Measurements from ENCODE around the gene CEP89. TPM values are rescaled to one million over a fixed set of nuclear protein-coding genes. Genes with fewer than 3 reads are reported as not detected.
"Not testable (repeated sequence)": the region's sequence is repeated elsewhere in the genome, so short reads cannot be mapped to it uniquely, and the experiment has no call there.

CEP89 gene
- total RNA-seq, 1 experiment from 2014 or later, result 21.1 TPM

DNA sequence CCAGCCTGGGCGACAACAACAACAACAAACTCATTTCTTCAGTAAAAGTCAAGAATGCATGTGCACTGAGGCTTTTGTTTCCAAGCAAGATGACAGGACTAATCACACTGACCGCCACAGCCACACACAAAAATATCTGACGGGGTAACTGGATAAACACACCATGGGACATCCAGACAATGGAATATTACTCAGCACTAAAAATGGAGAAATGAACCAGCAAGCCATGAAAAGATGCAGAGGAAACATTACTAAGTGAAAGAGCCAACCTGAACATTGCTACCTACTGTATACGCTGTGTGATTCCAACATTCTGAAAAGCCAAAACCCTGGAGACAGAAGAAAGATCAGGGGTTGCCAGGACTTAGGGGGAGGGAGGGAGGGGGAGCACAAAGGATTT is 37.0 kb upstream of the CEP89 start:
- ATAC-seq (no peak), DNase-seq (ENCODE audit: low spot score) (no peak)
- Mint-ChIP-seq H3K27ac (no peak overlapping the region), H3K4me1 (peaks cover 11% of the 10 kb centered on the region), H3K9me3 (no peaks in the 10 kb centered on the region), H3K4me3 (no peak overlapping the region), H3K36me3 (peaks cover 46% of the 10 kb centered on the region), H3K27me3 (ENCODE audit: low read depth) (no peaks in the 10 kb centered on the region)
- TF ChIP-seq SMAD4 (CRISPR knock-in tag; IDR thresholded peaks at IDR 0.05) (no peak), IRF2 (CRISPR knock-in tag; IDR thresholded peaks at IDR 0.05; ENCODE audit: borderline replicate concordance, low read depth) (no peak), ZNF423 (CRISPR knock-in tag; IDR thresholded peaks at IDR 0.05) (no peak), NFATC4 (CRISPR knock-in tag; IDR thresholded peaks at IDR 0.05) (no peak), SMAD3 (CRISPR knock-in tag; IDR thresholded peaks at IDR 0.05; ENCODE audit: borderline replicate concordance) (no peak)
- TF ChIP-seq, protein P1, sequence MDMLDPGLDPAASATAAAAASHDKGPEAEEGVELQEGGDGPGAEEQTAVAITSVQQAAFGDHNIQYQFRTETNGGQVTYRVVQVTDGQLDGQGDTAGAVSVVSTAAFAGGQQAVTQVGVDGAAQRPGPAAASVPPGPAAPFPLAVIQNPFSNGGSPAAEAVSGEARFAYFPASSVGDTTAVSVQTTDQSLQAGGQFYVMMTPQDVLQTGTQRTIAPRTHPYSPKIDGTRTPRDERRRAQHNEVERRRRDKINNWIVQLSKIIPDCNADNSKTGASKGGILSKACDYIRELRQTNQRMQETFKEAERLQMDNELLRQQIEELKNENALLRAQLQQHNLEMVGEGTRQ (CRISPR knock-in tag; IDR thresholded peaks at IDR 0.05), result no peak
- POLR2A ChIA-PET, result interaction anchor here (0.7 kb wide), 1 partner anchor 340 kb away, joined by 6 read pairs; no protein-coding TSS in a partner anchor
- CTCF ChIA-PET, result no interaction called here

DNA sequence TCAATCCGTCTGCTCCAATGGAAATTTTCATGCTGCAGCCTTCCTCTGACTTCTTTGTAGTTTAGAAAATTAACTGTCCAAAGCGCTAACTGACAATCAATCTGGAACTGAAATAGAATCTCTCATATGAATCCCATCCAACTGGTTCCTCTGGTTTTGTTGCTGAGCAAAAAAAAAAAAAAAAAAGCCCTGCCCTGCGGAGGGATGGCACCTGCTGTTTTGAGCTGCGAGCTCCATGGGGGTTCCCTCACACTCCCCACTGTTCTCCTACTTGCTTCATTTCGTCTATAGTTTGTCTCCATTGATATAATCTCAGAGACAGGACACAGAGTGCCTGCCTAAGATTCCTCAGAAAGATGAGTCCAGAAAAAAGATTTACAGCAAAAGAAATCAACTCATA is 33.7 kb upstream of the CEP89 start:
- H3K27ac Mint-ChIP-seq, result peak overlapping the region; percentile 57; the same call in 1 of the 2 replicates
- peaks cover 42% of the 10 kb centered on the region for H3K36me3 Mint-ChIP-seq
- ChIA-PET POLR2A (no interaction called here), CTCF (interaction anchor here (0.6 to 1.7 kb wide), 4 partner anchors 17 to 349 kb away, joined by 3 to 8 read pairs (median 3); no protein-coding TSS in a partner anchor)
- H3K27me3 Mint-ChIP-seq (ENCODE audit: low read depth), result no peaks in the 10 kb centered on the region
- no peaks in the 10 kb centered on the region for H3K9me3 Mint-ChIP-seq
- ATAC-seq (no peak), DNase-seq (ENCODE audit: low spot score) (no peak)
- H3K4me3 Mint-ChIP-seq, result peak overlapping the region; percentile 23
- peaks cover 11% of the 10 kb centered on the region for H3K4me1 Mint-ChIP-seq
- TF ChIP-seq ZNF396 (CRISPR knock-in tag; IDR thresholded peaks at IDR 0.05; ENCODE audit: borderline replicate concordance), result no peak

DNA sequence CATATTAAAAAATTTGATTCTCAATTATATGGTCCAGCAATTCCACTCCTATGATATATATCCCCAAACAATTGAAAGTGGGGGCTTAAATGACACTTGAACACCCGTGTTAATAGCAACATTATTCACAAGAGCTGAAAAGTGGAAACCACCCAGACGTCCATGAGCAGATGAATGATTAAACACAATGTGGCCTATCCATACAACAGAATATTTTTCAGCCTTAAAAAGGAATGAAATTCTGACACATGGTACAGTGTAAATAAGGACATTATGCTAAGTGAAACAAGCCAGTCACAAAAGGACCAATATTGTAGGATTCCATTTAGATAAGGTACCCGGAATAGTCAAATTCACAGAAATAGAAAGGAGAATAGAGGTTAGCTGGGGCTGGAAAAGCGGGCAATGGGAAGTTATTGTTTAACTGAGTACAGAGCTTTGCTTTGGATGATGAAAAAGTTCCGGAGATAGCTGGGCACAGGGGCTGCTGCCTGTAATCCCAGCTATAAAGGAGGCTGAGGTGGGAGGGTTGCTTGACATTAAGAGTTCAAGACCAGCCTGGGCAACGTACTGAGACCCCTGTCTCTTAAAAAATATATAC is 31.8 kb upstream of the CEP89 start:
- H3K9me3 Mint-ChIP-seq; H3K27me3 Mint-ChIP-seq (ENCODE audit: low read depth); H3K4me3 Mint-ChIP-seq; DNase-seq (ENCODE audit: low spot score); ATAC-seq; CTCF ChIA-PET; POLR2A ChIA-PET: not testable (repeated sequence)
- Mint-ChIP-seq H3K4me1 (peaks cover 11% of the 10 kb centered on the region), H3K36me3 (peaks cover 38% of the 10 kb centered on the region), H3K27ac (0 out of 2 replicates have a peak overlapping the region, but pooled peaks have one; percentile 19)

DNA sequence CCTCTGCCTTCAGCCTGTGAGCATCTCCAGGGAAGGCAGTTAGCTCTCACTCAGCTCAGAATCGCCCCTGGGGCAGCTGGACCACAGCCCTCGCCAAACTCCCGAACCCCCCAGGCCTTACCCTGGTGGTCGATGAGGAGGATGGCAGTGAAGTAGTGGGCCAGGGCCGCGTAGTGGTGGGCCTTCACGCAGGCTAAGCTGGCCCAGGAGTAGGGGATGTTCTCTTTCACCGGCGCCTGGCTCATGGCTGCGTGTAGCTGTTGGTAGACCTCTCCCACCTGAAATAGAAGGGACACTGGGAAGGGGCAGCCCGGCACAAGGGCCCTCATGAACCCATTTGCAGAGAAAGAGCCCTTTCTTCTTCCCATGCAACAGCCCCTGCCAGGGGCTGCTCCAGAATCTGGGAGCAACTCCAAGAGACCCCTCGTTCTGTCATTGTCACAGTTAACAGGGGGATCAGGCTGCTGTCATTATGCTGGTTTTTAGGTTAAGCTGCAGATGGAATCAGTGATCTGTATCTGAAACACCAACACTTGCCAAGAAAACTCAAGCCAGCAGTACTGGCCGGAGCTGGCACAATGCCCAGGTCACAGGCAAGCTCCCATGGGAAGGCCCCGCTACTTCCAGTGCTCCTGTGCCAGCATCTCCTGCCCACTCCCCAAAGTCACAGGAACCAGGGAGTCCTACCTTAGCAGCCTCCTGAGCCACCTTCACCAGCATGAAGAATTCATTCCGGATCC is 30.5 kb upstream of the CEP89 start:
- Mint-ChIP-seq H3K4me1 (peaks cover 11% of the 10 kb centered on the region), H3K36me3 (peaks cover 42% of the 10 kb centered on the region)
- H3K4me3 Mint-ChIP-seq; POLR2A ChIA-PET; H3K9me3 Mint-ChIP-seq; H3K27me3 Mint-ChIP-seq (ENCODE audit: low read depth); H3K27ac Mint-ChIP-seq; ATAC-seq; DNase-seq (ENCODE audit: low spot score); CTCF ChIA-PET: not testable (repeated sequence)

DNA sequence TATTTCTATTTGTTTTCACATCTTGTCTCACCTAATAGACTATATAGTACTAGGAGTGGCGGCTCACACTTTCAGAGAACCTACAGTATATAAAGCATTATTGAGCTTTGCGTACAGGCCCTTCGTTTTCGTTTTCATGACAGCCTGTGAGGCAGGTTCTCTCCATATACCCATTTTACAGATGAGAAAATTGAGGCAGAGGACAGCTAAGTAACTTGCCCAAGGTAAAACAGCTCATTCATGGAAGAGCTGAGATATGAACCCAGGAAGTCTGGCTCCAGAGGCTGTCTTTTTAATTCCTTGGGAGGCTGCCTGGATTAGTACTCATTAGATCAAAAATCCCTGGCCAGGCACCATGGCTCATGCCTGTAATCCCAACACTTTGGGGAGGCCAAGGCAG is 29.2 kb upstream of the CEP89 start:
- TF ChIP-seq, protein P2, sequence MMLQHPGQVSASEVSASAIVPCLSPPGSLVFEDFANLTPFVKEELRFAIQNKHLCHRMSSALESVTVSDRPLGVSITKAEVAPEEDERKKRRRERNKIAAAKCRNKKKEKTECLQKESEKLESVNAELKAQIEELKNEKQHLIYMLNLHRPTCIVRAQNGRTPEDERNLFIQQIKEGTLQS (CRISPR knock-in tag; conservative IDR thresholded peaks at IDR 0.05), result no peak
- no peak for TF ChIP-seq ZNF263 (CRISPR knock-in tag; IDR thresholded peaks at IDR 0.05; ENCODE audit: low read depth)
- TF ChIP-seq, protein P3, sequence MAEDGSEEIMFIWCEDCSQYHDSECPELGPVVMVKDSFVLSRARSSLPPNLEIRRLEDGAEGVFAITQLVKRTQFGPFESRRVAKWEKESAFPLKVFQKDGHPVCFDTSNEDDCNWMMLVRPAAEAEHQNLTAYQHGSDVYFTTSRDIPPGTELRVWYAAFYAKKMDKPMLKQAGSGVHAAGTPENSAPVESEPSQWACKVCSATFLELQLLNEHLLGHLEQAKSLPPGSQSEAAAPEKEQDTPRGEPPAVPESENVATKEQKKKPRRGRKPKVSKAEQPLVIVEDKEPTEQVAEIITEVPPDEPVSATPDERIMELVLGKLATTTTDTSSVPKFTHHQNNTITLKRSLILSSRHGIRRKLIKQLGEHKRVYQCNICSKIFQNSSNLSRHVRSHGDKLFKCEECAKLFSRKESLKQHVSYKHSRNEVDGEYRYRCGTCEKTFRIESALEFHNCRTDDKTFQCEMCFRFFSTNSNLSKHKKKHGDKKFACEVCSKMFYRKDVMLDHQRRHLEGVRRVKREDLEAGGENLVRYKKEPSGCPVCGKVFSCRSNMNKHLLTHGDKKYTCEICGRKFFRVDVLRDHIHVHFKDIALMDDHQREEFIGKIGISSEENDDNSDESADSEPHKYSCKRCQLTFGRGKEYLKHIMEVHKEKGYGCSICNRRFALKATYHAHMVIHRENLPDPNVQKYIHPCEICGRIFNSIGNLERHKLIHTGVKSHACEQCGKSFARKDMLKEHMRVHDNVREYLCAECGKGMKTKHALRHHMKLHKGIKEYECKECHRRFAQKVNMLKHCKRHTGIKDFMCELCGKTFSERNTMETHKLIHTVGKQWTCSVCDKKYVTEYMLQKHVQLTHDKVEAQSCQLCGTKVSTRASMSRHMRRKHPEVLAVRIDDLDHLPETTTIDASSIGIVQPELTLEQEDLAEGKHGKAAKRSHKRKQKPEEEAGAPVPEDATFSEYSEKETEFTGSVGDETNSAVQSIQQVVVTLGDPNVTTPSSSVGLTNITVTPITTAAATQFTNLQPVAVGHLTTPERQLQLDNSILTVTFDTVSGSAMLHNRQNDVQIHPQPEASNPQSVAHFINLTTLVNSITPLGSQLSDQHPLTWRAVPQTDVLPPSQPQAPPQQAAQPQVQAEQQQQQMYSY (CRISPR knock-in tag; IDR thresholded peaks at IDR 0.05), result no peak
- H3K4me3 Mint-ChIP-seq, result no peak overlapping the region
- no peaks in the 10 kb centered on the region for H3K9me3 Mint-ChIP-seq
- no peaks in the 10 kb centered on the region for H3K27me3 Mint-ChIP-seq (ENCODE audit: low read depth)
- ChIA-PET CTCF (no interaction called here), POLR2A (no interaction called here)
- no peak overlapping the region for H3K27ac Mint-ChIP-seq
- peaks cover 42% of the 10 kb centered on the region for H3K36me3 Mint-ChIP-seq
- ATAC-seq (no peak), DNase-seq (ENCODE audit: low spot score) (no peak)
- peaks cover 5% of the 10 kb centered on the region for H3K4me1 Mint-ChIP-seq
